ENCODE data around the gene ZNF366.

The ZNF366 gene

DNA sequence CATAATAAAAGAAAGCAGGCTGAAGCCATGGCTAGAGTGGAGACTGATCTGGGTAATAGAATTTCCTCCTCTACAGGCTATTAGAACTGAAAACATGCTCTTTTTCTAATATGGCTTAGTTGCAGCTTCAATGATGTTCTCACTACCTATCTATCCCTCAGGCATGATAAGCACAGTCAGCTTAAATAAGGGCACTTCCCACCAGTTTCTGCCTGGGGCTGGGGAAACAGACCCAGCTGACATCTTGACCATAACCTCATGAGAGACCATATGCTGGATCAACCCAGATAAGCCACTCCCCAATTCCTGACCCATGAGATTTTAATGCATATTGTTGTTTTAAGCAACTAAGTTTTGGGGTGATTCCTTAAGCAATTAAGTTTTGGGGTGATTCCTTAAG lies 81.2 kb downstream of the ZNF366 start:
- Histone ChIP-seq H3K27me3 (ENCODE audit: insufficient read depth, poor library complexity, severe bottlenecking) (no peaks in the 10 kb centered on the region), H3K27ac (replicated peaks) (no peak overlapping the region), H3K4me3 (replicated peaks; ENCODE audit: insufficient read depth, low read length) (no peak overlapping the region)
- no peak for DNase-seq (ENCODE audit: low read depth in 1 of 2, low spot score in 1 of 2)
- TF ChIP-seq SPI1 (IDR thresholded peaks at IDR 0.05; ENCODE audit: borderline replicate concordance, low read depth) (no peak), GABPA (IDR thresholded peaks at IDR 0.05; ENCODE audit: low read depth) (no peak), POLR2AphosphoS5 (IDR thresholded peaks at IDR 0.05; ENCODE audit: low read depth) (no peak)
- TF ChIP-seq, protein P1, sequence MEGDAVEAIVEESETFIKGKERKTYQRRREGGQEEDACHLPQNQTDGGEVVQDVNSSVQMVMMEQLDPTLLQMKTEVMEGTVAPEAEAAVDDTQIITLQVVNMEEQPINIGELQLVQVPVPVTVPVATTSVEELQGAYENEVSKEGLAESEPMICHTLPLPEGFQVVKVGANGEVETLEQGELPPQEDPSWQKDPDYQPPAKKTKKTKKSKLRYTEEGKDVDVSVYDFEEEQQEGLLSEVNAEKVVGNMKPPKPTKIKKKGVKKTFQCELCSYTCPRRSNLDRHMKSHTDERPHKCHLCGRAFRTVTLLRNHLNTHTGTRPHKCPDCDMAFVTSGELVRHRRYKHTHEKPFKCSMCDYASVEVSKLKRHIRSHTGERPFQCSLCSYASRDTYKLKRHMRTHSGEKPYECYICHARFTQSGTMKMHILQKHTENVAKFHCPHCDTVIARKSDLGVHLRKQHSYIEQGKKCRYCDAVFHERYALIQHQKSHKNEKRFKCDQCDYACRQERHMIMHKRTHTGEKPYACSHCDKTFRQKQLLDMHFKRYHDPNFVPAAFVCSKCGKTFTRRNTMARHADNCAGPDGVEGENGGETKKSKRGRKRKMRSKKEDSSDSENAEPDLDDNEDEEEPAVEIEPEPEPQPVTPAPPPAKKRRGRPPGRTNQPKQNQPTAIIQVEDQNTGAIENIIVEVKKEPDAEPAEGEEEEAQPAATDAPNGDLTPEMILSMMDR (IDR thresholded peaks at IDR 0.05; ENCODE audit: insufficient read depth, low read length) = no peak
- TF ChIP-seq, protein P2, sequence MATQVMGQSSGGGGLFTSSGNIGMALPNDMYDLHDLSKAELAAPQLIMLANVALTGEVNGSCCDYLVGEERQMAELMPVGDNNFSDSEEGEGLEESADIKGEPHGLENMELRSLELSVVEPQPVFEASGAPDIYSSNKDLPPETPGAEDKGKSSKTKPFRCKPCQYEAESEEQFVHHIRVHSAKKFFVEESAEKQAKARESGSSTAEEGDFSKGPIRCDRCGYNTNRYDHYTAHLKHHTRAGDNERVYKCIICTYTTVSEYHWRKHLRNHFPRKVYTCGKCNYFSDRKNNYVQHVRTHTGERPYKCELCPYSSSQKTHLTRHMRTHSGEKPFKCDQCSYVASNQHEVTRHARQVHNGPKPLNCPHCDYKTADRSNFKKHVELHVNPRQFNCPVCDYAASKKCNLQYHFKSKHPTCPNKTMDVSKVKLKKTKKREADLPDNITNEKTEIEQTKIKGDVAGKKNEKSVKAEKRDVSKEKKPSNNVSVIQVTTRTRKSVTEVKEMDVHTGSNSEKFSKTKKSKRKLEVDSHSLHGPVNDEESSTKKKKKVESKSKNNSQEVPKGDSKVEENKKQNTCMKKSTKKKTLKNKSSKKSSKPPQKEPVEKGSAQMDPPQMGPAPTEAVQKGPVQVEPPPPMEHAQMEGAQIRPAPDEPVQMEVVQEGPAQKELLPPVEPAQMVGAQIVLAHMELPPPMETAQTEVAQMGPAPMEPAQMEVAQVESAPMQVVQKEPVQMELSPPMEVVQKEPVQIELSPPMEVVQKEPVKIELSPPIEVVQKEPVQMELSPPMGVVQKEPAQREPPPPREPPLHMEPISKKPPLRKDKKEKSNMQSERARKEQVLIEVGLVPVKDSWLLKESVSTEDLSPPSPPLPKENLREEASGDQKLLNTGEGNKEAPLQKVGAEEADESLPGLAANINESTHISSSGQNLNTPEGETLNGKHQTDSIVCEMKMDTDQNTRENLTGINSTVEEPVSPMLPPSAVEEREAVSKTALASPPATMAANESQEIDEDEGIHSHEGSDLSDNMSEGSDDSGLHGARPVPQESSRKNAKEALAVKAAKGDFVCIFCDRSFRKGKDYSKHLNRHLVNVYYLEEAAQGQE (IDR thresholded peaks at IDR 0.05; ENCODE audit: insufficient replicate concordance, low read depth) = no peak

DNA sequence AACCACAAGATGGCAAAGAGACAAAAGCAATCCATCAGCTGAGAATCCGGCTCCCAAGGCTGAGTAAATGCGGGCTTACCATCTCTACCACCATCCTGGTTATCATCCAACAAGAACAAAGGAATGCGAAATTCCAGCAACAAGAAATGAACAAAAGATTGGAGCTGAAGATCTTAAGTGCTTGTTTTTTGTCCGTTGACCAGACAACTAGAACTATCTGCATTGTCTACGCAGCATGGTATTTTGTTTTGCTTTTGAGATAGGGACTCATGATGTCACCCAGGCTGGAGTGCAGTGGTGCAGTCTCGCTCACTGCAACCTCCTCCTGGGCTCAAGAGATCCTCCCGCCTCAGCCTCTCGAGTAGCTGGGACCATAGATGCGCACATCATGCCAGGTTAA lies 88.9 kb downstream of the ZNF366 start:
- TF ChIP-seq SPI1 (IDR thresholded peaks at IDR 0.05; ENCODE audit: borderline replicate concordance, low read depth) = no peak
- TF ChIP-seq POLR2AphosphoS5 (IDR thresholded peaks at IDR 0.05; ENCODE audit: low read depth) = no peak
- no peak for TF ChIP-seq GABPA (IDR thresholded peaks at IDR 0.05; ENCODE audit: low read depth)
- no peak for DNase-seq (ENCODE audit: low read depth in 1 of 2, low spot score in 1 of 2)

DNA sequence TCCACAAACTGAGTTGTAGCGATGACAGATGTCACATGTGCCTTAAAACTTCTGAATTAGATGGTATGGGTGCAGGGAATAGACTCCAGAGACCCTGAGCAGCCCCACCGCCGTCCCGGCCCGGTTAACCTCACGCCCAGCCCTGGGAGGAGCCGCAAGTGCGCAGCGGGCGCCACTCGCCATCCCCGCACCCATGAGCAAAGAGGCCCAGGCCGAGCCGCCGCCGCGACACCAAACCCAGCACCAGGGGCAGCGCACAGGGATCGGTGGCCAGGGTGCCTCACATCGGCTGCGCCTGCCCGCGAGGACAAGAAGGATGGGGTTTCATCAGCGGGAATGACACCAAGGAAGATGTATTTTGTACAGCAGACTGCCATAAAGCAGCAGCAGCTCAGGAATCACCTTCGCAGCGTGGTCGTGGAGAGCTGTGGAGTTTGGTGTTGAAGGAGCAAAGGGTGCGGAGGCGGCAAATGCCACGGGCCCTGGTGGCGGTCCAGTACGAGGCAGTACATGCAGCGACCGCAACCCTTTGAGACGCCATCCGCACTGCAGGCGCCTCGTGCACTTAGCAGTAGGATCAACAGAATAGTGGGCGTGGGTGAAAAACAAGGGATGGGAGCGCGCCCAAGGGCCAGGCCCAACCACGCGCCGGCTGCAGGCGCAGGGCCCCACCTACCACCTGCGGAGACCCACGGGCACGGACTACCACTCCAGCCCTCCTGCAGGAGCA lies 89.7 kb downstream of the ZNF366 start:
- no peak for TF ChIP-seq POLR2AphosphoS5 (IDR thresholded peaks at IDR 0.05; ENCODE audit: low read depth)
- no peak for TF ChIP-seq GABPA (IDR thresholded peaks at IDR 0.05; ENCODE audit: low read depth)
- TF ChIP-seq, protein P1 (IDR thresholded peaks at IDR 0.05; ENCODE audit: insufficient read depth, low read length) = no peak
- TF ChIP-seq, protein P2 (IDR thresholded peaks at IDR 0.05; ENCODE audit: insufficient replicate concordance, low read depth) = no peak
- no peak for TF ChIP-seq SPI1 (IDR thresholded peaks at IDR 0.05; ENCODE audit: borderline replicate concordance, low read depth)
- no peak overlapping the region for H3K27ac ChIP-seq (replicated peaks)
- no peak overlapping the region for H3K4me3 ChIP-seq (replicated peaks; ENCODE audit: insufficient read depth, low read length)
- H3K27me3 ChIP-seq (ENCODE audit: insufficient read depth, poor library complexity, severe bottlenecking) = no peaks in the 10 kb centered on the region
- no peak for DNase-seq (ENCODE audit: low read depth in 1 of 2, low spot score in 1 of 2)

More for the DNA sequence above, 88.9 kb downstream of the ZNF366 start:
- Histone ChIP-seq H3K27ac (replicated peaks) (no peak overlapping the region), H3K4me3 (replicated peaks; ENCODE audit: insufficient read depth, low read length) (no peak overlapping the region), H3K27me3 (ENCODE audit: insufficient read depth, poor library complexity, severe bottlenecking) (no peaks in the 10 kb centered on the region)

DNA sequence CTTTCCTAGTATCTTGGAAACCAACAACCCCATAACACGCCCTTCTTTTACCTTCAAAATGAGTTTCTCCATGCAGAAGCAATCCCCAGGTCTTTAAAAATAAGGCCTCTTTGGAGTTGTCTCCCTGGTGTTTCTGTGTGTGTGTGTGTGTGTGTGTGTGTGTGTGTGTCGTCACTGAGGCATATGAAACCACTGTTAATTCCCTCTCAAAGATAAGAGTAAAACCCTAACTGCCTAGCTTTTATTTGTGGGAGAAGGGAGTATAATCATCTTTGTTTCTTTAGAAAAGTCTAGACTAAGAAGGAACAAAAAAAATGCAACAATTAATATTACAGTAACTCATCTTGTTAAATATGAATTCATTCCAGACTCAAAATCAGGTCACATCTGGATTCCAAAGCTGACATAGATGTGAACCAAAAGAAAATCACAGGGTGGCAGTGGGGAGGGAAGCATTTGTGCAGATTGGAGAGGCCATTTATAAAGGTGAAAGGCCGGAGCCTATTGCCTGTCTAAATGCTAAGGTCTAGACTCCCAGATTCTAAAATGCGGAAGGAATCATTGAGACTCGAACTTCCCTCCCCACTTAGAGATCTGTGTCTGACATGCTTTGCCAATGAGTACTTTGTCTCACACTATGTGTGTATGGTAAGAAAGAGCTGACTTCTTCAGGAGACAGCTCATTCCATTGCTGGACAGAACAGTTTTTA lies 91.4 kb downstream of the ZNF366 start:
- Histone ChIP-seq H3K27me3 (ENCODE audit: insufficient read depth, poor library complexity, severe bottlenecking) (no peaks in the 10 kb centered on the region), H3K4me3 (replicated peaks; ENCODE audit: insufficient read depth, low read length) (no peak overlapping the region), H3K27ac (replicated peaks) (no peak overlapping the region)
- no peak for DNase-seq (ENCODE audit: low read depth in 1 of 2, low spot score in 1 of 2)
- TF ChIP-seq POLR2AphosphoS5 (IDR thresholded peaks at IDR 0.05; ENCODE audit: low read depth) = no peak
- TF ChIP-seq SPI1 (IDR thresholded peaks at IDR 0.05; ENCODE audit: borderline replicate concordance, low read depth) = no peak
- no peak for TF ChIP-seq GABPA (IDR thresholded peaks at IDR 0.05; ENCODE audit: low read depth)
- TF ChIP-seq, protein P2 (IDR thresholded peaks at IDR 0.05; ENCODE audit: insufficient replicate concordance, low read depth) = no peak
- TF ChIP-seq, protein P1 (IDR thresholded peaks at IDR 0.05; ENCODE audit: insufficient read depth, low read length) = no peak
